AG04450 (cell line): ENCODE data around the gene FXYD3. TPM values are rescaled to one million over a fixed set of nuclear protein-coding genes. Genes with fewer than 3 reads are reported as not detected.
"Not testable (repeated sequence)": the region's sequence is repeated elsewhere in the genome, so short reads cannot be mapped to it uniquely, and the experiment has no call there.

Experiments used
- CTCF ChIA-PET: fragments of 300-600, 350-600 bp; formaldehyde crosslinking; extraction: SDS; loops from one replicate; lab custom pipeline; 2022; ENCODE audit warnings: antibody characterized with exemption, inconsistent platforms; lab: Charles Lee
- POLR2A ChIA-PET: fragments of 350-600 bp; formaldehyde crosslinking; extraction: SDS; loops from one replicate; lab custom pipeline; 2021; ENCODE audit warnings: antibody characterized with exemption, inconsistent platforms; lab: Yijun Ruan, JAX
- DNase-seq: peaks from one replicate; pipeline ENCODE4 v3.0.0-alpha.2; 2011; ENCODE audit warnings: low read depth, low spot score
- H3K27ac ChIP-seq: one replicate; pipeline ENCODE4 v1.5.1; 2012; ENCODE audit warnings: low read depth, low read length, control low read depth
- H3K27me3 ChIP-seq: one replicate; pipeline ENCODE4 v1.6.0; 2012; ENCODE audit warnings: low read length; ENCODE audit not compliant: control insufficient read depth, insufficient read depth
- H3K4me3 ChIP-seq: 2 replicates; pipeline ENCODE4 v1.5.1; 2011; ENCODE audit warnings: mild to moderate bottlenecking, low read depth, low read length, control low read depth
- H3K9me3 ChIP-seq: 2 replicates; pipeline ENCODE4 v1.5.1; 2012; ENCODE audit warnings: low read length; ENCODE audit not compliant: control insufficient read depth, insufficient read depth
- CTCF ChIP-seq: IDR thresholded peaks from 2 replicates; pipeline ENCODE4 v1.5.1; 2011; ENCODE audit warnings: low read depth, low read length, control low read depth, inconsistent platforms
- polyA plus RNA-seq: library from polyadenylated mRNA; depleted of rRNA; stranded (reverse); fragments of >200 nt; gene quantifications from 2 replicates; pipeline ENCODE4 v1.2.3, GENCODE V29; 2011

Gene FXYD3
- polyA plus RNA-seq, 1 experiment = not detected

DNA sequence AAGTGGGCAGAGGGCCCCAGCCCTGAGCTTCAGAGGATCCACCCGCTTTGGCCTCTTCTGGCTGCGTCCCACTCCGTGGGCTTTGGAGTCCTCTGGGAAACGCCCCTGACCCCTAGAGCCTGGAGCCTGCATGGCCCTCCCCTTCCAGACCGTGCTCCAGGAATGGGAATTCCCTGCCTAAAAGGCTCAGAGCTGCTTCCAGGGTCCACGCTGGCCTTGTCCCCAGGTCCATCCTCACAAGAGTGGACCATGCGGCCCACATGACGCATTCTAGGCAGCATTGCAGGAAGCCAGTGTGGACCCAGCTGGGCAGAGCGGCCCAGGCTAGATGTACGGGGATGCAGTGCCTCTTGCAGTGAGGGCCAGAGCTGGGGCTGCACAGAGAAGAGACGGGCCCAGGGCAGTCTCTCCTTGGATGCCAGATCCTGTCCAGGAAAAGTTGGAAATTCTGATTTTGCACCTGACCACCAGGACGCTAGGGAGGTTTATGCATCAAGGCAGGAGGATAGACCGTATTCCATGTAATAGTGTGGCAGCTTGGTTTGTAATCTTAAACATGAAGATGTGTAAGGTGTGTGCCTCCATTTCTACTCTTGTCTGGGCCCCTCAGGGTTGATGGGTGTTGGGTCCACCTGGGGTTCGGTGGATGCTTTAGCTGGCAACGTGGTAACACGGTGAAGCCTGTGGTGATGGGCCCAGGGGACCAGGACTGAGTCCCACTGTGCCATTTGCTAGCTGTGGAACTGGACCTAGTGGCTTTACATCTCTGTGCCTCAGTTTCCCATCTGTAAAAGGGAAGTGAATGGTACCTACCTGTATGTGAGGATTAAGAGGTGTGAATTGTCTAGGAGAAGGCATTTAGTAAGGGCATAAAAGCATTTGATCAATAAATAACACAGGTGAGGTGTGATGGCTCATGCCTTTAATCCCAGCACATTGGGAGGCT lies 14.8 kb upstream of the FXYD3 start:
- POLR2A ChIA-PET = interaction anchor here (0.6 kb wide), 1 partner anchor 17 kb away, joined by 5 read pairs; no protein-coding TSS in a partner anchor

DNA sequence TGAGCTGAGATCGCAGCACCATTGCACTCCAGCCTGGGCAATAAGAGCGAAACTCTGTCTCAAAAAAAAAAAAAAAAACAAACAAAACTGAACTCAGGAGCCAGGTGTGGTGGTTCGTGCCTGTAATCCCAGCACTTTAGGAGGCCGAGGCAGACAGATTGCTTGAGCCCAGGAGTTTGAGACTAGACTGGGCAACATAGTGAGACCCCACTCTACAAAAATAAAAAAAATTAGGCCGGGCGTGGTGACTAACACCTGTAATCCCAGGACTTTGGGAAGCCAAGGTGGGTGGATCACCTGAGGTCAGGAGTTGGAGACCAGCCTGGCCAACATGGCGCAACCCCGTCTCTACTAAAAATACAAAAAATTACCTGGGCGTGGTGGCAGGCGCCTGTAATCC lies 13.7 kb upstream of the FXYD3 start:
- peaks cover 12% of the 10 kb centered on the region for H3K9me3 ChIP-seq
- H3K27ac ChIP-seq, DNase-seq, CTCF ChIA-PET, H3K27me3 ChIP-seq, POLR2A ChIA-PET, H3K4me3 ChIP-seq: not testable (repeated sequence)

More for the DNA sequence above, 14.8 kb upstream of the FXYD3 start:
- CTCF ChIA-PET = interaction anchor here (0.7 to 0.9 kb wide), 2 partner anchors 35 to 40 kb away, joined by 3 to 5 read pairs; no protein-coding TSS in a partner anchor
- Histone ChIP-seq H3K4me3 (no peak overlapping the region), H3K27me3 (no peaks in the 10 kb centered on the region), H3K27ac (no peak overlapping the region), H3K9me3 (peaks cover 6% of the 10 kb centered on the region)
- TF ChIP-seq CTCF = no peak
- no peak for DNase-seq

DNA sequence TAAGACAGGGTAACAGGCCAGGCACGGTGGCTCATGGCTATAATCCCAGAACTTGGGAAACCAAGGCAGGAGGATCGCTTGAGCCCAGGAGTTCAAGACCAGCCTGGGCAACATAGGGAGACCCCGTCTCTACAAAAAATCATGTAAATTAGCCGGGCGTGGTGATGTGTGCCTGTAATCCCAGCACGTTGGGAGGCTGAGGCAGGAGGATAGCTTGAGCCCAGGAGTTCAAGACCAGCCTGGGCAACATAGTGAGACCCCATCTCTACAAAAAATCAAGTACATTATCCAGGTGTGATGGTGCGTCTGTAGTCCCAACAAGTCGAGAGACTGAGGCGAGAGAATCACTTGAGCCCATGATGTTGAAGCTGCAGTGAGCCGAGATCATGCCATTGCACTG lies 12.0 kb upstream of the FXYD3 start:
- CTCF ChIA-PET, H3K4me3 ChIP-seq, DNase-seq, H3K27ac ChIP-seq, H3K27me3 ChIP-seq, POLR2A ChIA-PET: not testable (repeated sequence)
- peaks cover 12% of the 10 kb centered on the region for H3K9me3 ChIP-seq

DNA sequence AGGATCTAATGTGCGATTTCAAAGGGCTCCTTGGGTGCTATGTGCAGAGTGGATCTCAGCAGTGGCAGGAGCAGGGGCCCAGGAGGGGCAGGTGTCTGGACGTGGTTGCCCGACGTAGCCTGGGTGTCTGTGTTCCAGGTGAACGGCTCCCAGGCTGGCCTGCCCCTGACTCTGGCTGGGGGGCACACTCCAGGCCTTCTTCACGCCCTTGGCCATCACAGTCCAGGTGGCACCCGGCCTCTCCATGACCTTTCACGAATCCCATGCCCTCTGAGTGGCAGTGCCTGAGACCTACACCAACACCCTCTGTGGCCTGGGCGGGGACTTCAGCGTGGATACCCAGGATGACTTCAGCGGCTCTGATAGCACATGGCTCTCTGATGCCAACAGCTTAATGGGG lies 11.3 kb upstream of the FXYD3 start:
- peaks cover 12% of the 10 kb centered on the region for H3K9me3 ChIP-seq
- no peak overlapping the region for H3K27ac ChIP-seq
- no peak for TF ChIP-seq CTCF
- ChIA-PET POLR2A (no interaction called here), CTCF (no interaction called here)
- H3K4me3 ChIP-seq = no peak overlapping the region
- H3K27me3 ChIP-seq = peaks cover 3% of the 10 kb centered on the region
- DNase-seq = no peak

DNA sequence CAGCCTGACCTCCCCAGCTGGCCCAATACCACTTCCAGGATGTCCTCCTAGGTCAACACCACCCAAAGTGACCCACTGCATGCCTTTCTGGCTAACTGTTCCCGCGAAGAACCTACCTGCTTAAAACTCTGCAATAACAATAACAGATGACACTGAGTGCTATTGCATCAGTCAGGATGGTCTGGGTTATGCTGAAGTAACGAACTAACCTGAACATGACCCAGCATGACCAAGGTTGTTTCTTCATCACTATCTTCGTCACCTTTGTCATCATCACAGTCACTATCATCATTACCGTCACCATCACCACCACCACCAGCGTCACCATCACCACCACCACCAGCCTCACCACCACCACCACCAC lies 10.6 kb upstream of the FXYD3 start:
- H3K27ac ChIP-seq = no peak overlapping the region

More for the DNA sequence above, 10.6 kb upstream of the FXYD3 start:
- peaks cover 12% of the 10 kb centered on the region for H3K9me3 ChIP-seq
- no peak overlapping the region for H3K4me3 ChIP-seq
- DNase-seq = no peak
- H3K27me3 ChIP-seq = peaks cover 3% of the 10 kb centered on the region
- ChIA-PET CTCF (no interaction called here), POLR2A (no interaction called here)
- TF ChIP-seq CTCF = no peak
